Endothelial cell of umbilical vein (primary cell): ENCODE results near the gene ATP5PB. TPM values are rescaled to one million over a fixed set of nuclear protein-coding genes. Genes with fewer than 3 reads are reported as not detected.
A peak's percentile ranks its signal among the peaks of the same experiment; 100 is the strongest.

ENCODE experiments used
- BruUV-seq: library from RNA; stranded (reverse); fragments of 400-500 nt; replicated peaks from 2 replicates; lab custom pipeline; 2021; lab: Mats Ljungman, UMichigan
- CTCF ChIA-PET: fragments of 300-600, 350-600 bp; sonication (Branson Sonifier 250); formaldehyde crosslinking; loops from one replicate; lab custom pipeline; 2021; ENCODE audit warnings: antibody characterized with exemption, inconsistent platforms; lab: Charles Lee
- POLR2A ChIA-PET: fragments of 300-600, 350-600 bp; sonication (Branson Sonifier 250); formaldehyde crosslinking; loops from one replicate; lab custom pipeline; 2021; ENCODE audit warnings: antibody characterized with exemption, inconsistent platforms; lab: Charles Lee
- DNase-seq: peaks from one replicate; pipeline ENCODE4 v3.0.0-alpha.2; 2011; ENCODE audit warnings: low read depth, low spot score
- FAIRE-seq: peaks from 2 replicates; lab custom pipeline; 2011; peaks lifted over from hg19 to GRCh38; lab: Jason Lieb, UNC
- H2AFZ ChIP-seq: 2 replicates; pipeline ENCODE4 v1.6.0; 2012; ENCODE audit warnings: low read depth, low read length, control low read depth, inconsistent platforms
- H3K27ac ChIP-seq: 2 replicates; pipeline ENCODE4 v1.5.1; 2011; ENCODE audit warnings: low read depth, mild to moderate bottlenecking, control low read depth, low read length, moderate library complexity; ENCODE audit not compliant: insufficient read depth
- H3K27me3 ChIP-seq, 2 experiments: 2 replicates each; pipeline versions ENCODE4 v1.6.0 to v1.6.1; 2011; ENCODE audit warnings: low read length in 2 of 2, mixed read lengths in 1 of 2; ENCODE audit not compliant: control insufficient read depth in 2 of 2, insufficient read depth in 2 of 2
- H3K36me3 ChIP-seq, 2 experiments: 2 replicates in 1 of 2; 3 replicates in 1 of 2; pipeline ENCODE4 v1.5.1; 2011; ENCODE audit warnings: low read length in 2 of 2, mild to moderate bottlenecking in 1 of 2, moderate library complexity in 1 of 2; ENCODE audit not compliant: control insufficient read depth in 2 of 2, insufficient read depth in 2 of 2; ENCODE audit errors: extremely low read depth in 1 of 2
- H3K4me1 ChIP-seq: 3 replicates; pipeline ENCODE4 v1.5.1; 2011; ENCODE audit warnings: mild to moderate bottlenecking, low read length; ENCODE audit not compliant: control insufficient read depth, insufficient read depth; ENCODE audit errors: extremely low read depth
- H3K4me2 ChIP-seq: 2 replicates; pipeline ENCODE4 v1.6.1; 2011; ENCODE audit warnings: low read length, control low read depth, mixed read lengths; ENCODE audit not compliant: insufficient read depth
- H3K4me3 ChIP-seq, 3 experiments: fragments of 200-600 bp in 1 of 3; sonication (generic), shearing (Covaris generic) in 1 of 3; replicated peaks in 1 of 3; 2 replicates each; pipeline ENCODE4 v1.5.1; 2011 to 2016; ENCODE audit warnings: control low read depth in 3 of 3, low read length in 3 of 3, mild to moderate bottlenecking in 2 of 3, inconsistent platforms in 1 of 3, low read depth in 1 of 3, moderate library complexity in 1 of 3; ENCODE audit not compliant: insufficient read depth in 1 of 3
- H3K79me2 ChIP-seq: 2 replicates; pipeline ENCODE4 v1.6.0; 2012; ENCODE audit warnings: low read length, inconsistent platforms; ENCODE audit not compliant: control insufficient read depth, insufficient read depth
- H3K9ac ChIP-seq: replicated peaks from 2 replicates; pipeline ENCODE3; 2011; ENCODE audit warnings: low read length, control low read depth; ENCODE audit not compliant: insufficient read depth; ENCODE audit errors: extremely low read depth
- H3K9me1 ChIP-seq: replicated peaks from 3 replicates; pipeline ENCODE4 v1.6.0; 2011; ENCODE audit warnings: mild to moderate bottlenecking, low read length; ENCODE audit not compliant: control insufficient read depth, insufficient read depth; ENCODE audit errors: extremely low read depth
- H3K9me3 ChIP-seq: replicated peaks from 2 replicates; pipeline ENCODE4 v1.5.1; 2012; ENCODE audit warnings: low read length, inconsistent platforms; ENCODE audit not compliant: control insufficient read depth, insufficient read depth
- H4K20me1 ChIP-seq: replicated peaks from 2 replicates; pipeline ENCODE3; 2011; ENCODE audit warnings: mild to moderate bottlenecking, low read length; ENCODE audit not compliant: control insufficient read depth, insufficient read depth; ENCODE audit errors: extremely low read depth
- CTCF ChIP-seq, 2 donors: IDR thresholded peaks; 1 replicate in 1 of 2; 2 replicates in 1 of 2; pipeline ENCODE4 v1.5.1; 2011; ENCODE audit warnings: low read length in 2 of 2, mild to moderate bottlenecking in 2 of 2, moderate library complexity in 2 of 2, control low read depth in 1 of 2, inconsistent platforms in 1 of 2, low read depth in 1 of 2; ENCODE audit not compliant: insufficient read depth in 1 of 2; ENCODE audit errors: extremely low read depth in 1 of 2
- EZH2 ChIP-seq: IDR thresholded peaks from 2 replicates; pipeline ENCODE4 v1.6.1; 2012; ENCODE audit warnings: borderline replicate concordance, low read depth, mild to moderate bottlenecking, moderate library complexity, low read length, inconsistent platforms; ENCODE audit not compliant: severe bottlenecking
- FOS ChIP-seq: IDR thresholded peaks from 2 replicates; pipeline ENCODE4 v1.6.1; 2011; ENCODE audit warnings: mild to moderate bottlenecking, low read length, moderate library complexity, borderline replicate concordance; ENCODE audit not compliant: insufficient read depth
- GATA2 ChIP-seq: IDR thresholded peaks from 2 replicates; pipeline ENCODE4 v1.7.0; 2011; ENCODE audit warnings: low read depth, mild to moderate bottlenecking, moderate library complexity, mixed read lengths, low read length; ENCODE audit not compliant: insufficient read length, insufficient read depth
- JUN ChIP-seq: IDR thresholded peaks from 2 replicates; pipeline ENCODE4 v1.6.1; 2011; ENCODE audit warnings: borderline replicate concordance, low read depth; ENCODE audit not compliant: insufficient read length, insufficient read depth
- MAX ChIP-seq: IDR thresholded peaks from 2 replicates; pipeline ENCODE4 v1.6.1; 2011; ENCODE audit not compliant: insufficient read depth, insufficient read length
- MYC ChIP-seq: IDR thresholded peaks from one replicate; pipeline ENCODE4 v1.6.1; 2011; ENCODE audit warnings: mild to moderate bottlenecking, low read depth, low read length
- POLR2A ChIP-seq: IDR thresholded peaks from 2 replicates; pipeline ENCODE4 v1.6.1; 2012; ENCODE audit warnings: low read depth, mild to moderate bottlenecking, control low read depth, low read length
- POLR2AphosphoS5 ChIP-seq: IDR thresholded peaks from 2 replicates; pipeline ENCODE4 v1.6.1; 2012; ENCODE audit warnings: low read depth, mild to moderate bottlenecking, control low read depth, low read length, moderate library complexity; ENCODE audit not compliant: insufficient read depth
- dilution Hi-C: fragments of 300-500 bp; cut with MboI; formaldehyde crosslinking; loops from one replicate; pipeline ENCODE4 v1.15.0; 2019; ENCODE audit warnings: low sequenced_read_pairs; ENCODE audit not compliant: extremely low pct_ligation_motif_present
- intact Hi-C: fragments of 100-400 bp; cut with micrococcal nuclease; formaldehyde crosslinking; loops from one replicate; pipeline ENCODE4 v1.10.0; 2022
- polyA plus RNA-seq, 4 experiments: library from polyadenylated mRNA; depleted of rRNA in 3 of 4; stranded (reverse) in 3 of 4; unstranded in 1 of 4; fragments of >200 nt; gene quantifications; 2 replicates each; pipeline versions ENCODE4 v1.2.1 to v1.2.3, GENCODE V29; 2011 to 2012; ENCODE audit warnings: missing spikeins in 1 of 4
- total RNA-seq: library from RNA; stranded (reverse); gene quantifications from 2 replicates; pipeline ENCODE4 v1.2.3, GENCODE V29; 2021

ATP5PB gene
- total and polyA plus RNA-seq, 2 donors (not counting 3 experiments of a cell fraction or from before 2014, with no cell fraction given) = 231 to 244 TPM

GRCh38 chr1:111474521-111474920 lies 25.3 kb downstream of the ATP5PB start:
- Histone ChIP-seq H4K20me1 (no peaks in the 10 kb centered on the region), H3K36me3 (no peaks in the 10 kb centered on the region), H3K27ac (no peak overlapping the region), H3K9ac (no peak overlapping the region), H3K4me2 (peak overlapping the region; percentile 93), H2AFZ (peak overlapping the region; percentile 27), H3K27me3 (no peaks in the 10 kb centered on the region), H3K9me3 (no peaks in the 10 kb centered on the region), H3K4me3 (no peak overlapping the region), H3K79me2 (no peaks in the 10 kb centered on the region), H3K9me1 (no peaks in the 10 kb centered on the region), H3K4me1 (peaks cover 13% of the 10 kb centered on the region)
- TF ChIP-seq POLR2A (no peak), MAX (no peak), EZH2 (no peak), POLR2AphosphoS5 (no peak), CTCF (IDR thresholded peaks at IDR 0.05; ENCODE audit: extremely low read depth in 1 of 2, insufficient read depth in 1 of 2, low read depth in 1 of 2, low read length in 2 of 2) (no peak), FOS (no peak), GATA2 (no peak), JUN (no peak), MYC (no peak)
- FAIRE-seq (no peak), DNase-seq (no peak)
- intact Hi-C loops = no loop called here
- BruUV-seq = no TSS peak
- ChIA-PET CTCF (interaction anchor here (1.0 to 4.1 kb wide), 6 partner anchors 13 to 339 kb away, joined by 3 to 15 read pairs (median 5); no protein-coding TSS in a partner anchor), POLR2A (interaction anchor here (0.7 kb wide), 1 partner anchor 244 kb away, joined by 4 read pairs; no protein-coding TSS in a partner anchor)
- dilution Hi-C loops = no loop called here
